Globus pallidus (tissue), 1 donor: Measurements from ENCODE around the gene CADM1.

Experiments used
- DNase-seq: peaks from one replicate; pipeline ENCODE4 v3.0.0-alpha.2; 2015; ENCODE audit warnings: low spot score

The CADM1 gene

DNA sequence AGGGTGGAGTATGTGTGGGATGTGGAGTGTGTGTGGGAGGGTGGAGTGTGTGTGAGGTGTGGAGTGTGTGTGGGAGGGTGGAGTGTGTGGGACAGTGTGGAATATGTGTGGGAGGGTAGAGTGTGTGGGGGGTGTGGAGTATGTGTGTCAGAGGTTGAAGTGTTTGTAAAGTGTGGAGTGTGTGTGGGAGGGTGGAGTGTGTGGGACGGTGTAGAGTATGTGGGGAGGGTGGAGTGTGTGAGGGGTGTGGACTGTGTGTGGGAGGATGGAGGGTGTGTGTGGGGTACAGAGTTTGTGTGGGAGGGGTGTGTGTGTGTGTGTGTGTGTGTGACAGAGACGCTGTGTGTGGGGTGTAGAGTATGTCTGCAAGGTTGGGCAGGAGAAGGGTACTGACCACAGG lies 355.5 kb downstream of the CADM1 start:
- DNase-seq, result no peak

- DNase-seq, result no peak
Measured at GRCh38 chr11:115148101-115148500, 356.1 kb downstream of the CADM1 start.

- no peak for DNase-seq
Measured at GRCh38 chr11:115147243-115147807, 356.9 kb downstream of the CADM1 start.

DNA sequence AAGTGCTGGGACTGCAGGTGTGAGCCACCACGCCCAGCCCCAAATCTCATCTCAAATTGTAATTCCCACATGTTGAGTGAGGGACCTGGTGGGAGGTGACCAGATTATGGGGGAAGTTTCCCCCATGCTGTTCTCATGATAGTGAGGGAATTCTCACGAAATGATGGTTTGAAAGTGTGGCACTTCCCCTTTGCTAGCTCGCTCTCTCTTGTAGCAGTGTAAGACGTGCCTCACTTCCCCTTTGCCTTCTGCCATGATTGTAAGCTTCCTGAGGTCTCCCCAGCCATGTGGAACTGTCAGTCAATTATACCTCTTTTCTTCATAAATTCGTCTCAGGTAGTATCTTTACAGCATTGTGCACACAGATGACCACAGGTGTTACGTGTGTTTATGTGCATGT lies 357.8 kb downstream of the CADM1 start:
- no peak for DNase-seq

DNA sequence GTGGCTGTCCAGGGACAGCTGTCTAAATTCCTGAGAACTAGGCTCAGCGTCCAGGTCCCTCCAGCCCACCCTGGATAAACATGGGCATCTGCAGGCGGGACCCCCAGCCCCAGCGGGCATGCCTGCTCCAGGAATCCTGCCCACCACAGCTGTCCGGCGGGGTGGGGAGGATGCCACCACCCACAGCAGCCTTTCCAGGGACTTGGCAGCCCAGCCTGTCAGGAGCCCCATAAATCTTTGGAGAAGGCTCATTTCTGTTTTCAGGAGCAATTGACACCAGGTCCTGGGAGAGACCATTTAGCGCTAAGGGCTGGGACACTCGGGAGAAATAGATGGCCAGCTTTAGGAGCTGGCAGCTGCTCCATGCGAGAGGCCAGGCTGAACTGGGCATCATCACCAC lies 358.9 kb downstream of the CADM1 start:
- DNase-seq, result no peak

DNA sequence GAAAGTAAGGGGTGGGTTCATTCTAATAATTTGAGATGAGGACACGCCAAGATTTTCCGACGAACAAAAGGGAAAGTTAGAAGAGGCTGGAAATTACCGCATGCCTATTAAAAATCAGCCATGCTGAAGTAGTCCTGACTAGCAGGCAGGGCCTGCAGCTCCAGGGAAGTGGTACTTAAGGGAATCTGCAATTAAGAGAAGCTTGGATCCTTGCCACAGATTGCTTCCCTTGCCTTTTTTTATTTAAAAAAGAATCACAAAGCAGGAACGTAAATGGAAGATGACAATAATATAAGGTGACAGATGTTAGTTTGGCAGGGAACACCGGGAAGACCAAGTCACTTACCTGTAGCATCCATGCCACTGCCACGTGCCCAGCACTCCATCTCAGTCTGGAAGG lies 359.3 kb downstream of the CADM1 start:
- no peak for DNase-seq

GRCh38 chr11:115144014-115144413 lies 360.2 kb downstream of the CADM1 start:
- no peak for DNase-seq

- DNase-seq, result no peak
Measured at GRCh38 chr11:115141231-115142114, 362.7 kb downstream of the CADM1 start.

GRCh38 chr11:115135936-115136335 lies 368.3 kb downstream of the CADM1 start:
- no peak for DNase-seq

DNA sequence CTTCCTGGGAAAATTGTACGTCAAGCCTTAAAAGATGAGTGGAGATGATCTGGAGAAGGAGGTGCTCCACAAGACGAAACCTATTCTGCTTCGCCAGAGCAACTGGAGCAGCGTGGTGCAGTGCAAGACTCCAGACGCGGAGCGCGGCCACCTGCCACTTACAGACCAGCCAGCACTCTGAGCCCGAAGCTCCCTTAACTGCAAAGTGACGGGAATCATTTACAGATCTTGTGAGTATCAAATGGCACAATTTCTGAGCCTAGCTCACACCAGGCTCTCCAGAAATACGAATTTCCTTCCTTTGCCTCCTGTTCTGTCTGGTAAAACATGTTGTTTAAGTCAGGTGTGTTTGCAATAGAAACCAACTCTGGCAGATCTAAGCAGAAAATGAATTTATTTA lies 369.3 kb downstream of the CADM1 start:
- no peak for DNase-seq

DNA sequence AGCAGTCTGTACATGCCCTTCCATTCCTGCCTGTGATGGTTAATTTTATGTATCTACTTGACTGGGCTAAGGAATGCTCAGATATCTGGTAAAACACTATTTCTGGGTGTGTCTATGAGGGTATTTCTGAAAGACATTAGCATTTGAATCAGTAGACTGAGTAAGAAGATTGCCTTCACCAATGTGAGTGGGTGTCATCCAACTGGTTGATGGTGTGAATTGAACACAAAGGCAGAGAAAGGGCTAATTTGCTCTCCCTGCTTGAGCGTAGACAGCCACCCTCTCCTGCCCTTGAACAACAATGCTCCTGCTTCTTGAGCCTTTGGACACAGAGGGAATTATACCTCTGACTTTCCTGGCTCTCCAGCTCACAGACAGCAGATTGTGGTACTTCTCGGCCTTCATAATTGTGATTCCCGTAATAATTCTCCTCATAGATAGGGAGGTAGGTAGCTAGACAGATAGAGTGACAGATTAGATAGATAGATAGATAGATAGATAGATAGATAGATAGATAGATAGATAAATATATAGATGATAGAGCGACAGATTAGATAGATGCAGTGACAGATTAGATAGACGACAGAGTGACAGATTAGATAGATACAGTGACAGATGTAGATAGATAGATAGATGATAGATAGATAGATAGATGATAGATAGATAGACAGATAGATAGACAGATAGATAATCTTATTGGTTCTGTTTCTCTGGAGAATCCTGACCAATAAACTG lies 370.6 kb downstream of the CADM1 start:
- DNase-seq, result no peak

GRCh38 chr11:115132436-115133228 lies 371.6 kb downstream of the CADM1 start:
- DNase-seq, result no peak

DNA sequence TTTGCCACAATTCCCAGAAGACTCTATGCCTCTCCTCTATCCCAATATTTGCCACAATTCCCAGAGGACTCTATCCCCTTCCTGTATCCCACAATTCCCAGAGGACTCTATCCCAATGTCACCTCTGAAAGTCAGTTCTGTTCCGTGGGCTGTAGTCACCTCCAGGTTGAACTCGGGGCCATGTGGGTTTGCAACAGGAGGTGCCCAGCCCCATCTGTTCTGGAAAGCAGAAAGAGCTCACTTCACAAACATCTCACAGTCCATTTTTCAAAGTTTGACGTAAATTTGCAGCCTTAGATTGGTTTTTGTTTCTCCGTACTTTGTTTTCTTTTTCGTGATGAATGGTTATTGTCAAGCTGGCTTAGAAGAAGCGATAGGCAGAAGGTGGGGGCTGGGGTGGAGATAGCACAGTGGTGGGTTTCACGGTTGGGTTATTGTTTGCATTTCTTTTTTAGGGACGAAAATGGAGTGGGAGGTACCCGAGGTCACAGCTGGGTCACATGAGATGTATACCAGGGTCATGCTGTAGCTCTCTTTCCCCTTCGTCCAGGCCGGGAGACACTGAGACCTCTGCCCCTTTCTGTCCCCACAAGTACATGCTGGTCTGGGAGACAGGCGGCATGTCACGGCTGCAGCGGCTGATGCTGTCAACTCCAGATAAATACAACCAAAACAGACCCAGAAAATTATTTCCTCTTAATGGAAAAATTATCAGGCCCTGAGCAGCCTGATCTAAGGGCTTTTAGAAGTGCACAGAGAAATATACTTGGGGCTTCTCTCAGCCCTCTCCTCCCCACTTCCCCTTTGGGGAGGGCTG lies 374.5 kb downstream of the CADM1 start:
- no peak for DNase-seq

GRCh38 chr11:115128226-115128625 lies 376.0 kb downstream of the CADM1 start:
- DNase-seq, result no peak

GRCh38 chr11:115127790-115128189 lies 376.4 kb downstream of the CADM1 start:
- no peak for DNase-seq

GRCh38 chr11:115126515-115127208 lies 377.6 kb downstream of the CADM1 start:
- no peak for DNase-seq

DNA sequence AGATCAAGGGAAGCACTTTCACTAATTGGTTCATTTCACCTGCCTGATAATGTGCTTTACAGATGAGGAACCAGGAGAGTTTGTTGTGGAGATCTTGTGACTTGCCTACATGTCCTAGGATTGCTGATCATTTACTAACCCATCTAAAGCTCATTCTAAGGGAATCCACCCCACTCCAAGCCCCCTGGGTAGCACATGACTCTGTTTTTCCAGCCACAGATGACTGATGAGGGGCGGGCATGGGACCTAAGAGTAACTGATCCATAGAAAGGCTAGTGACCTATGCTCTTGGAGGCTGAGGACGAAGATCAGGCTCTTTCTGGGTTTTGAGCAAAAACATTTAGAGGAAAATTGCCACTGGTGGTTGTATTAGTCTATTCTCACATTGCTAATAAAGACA lies 378.1 kb downstream of the CADM1 start:
- DNase-seq, result no peak

- no peak for DNase-seq
Measured at GRCh38 chr11:115124786-115125185, 379.4 kb downstream of the CADM1 start.

- no peak for DNase-seq
Measured at GRCh38 chr11:115123641-115124040, 380.6 kb downstream of the CADM1 start.

GRCh38 chr11:115122274-115122673 lies 381.9 kb downstream of the CADM1 start:
- DNase-seq, result no peak
